ENCODE results near the gene PHF10.

GRCh38 chr6:169729961-169730360 lies 5.7 kb upstream of the PHF10 start:
- TF ChIP-seq CTCF (IDR thresholded peaks at IDR 0.05) (no peak), POLR2AphosphoS5 (IDR thresholded peaks at IDR 0.05) (no peak), EP300 (IDR thresholded peaks at IDR 0.05) (no peak)
